ENCODE measurements around the gene LYPD5.

Gene LYPD5

GRCh38 chr19:43790587-43790986, 11.7 kb downstream of the LYPD5 start:
- Mint-ChIP-seq H3K9me3 (no peaks in the 10 kb centered on the region), H3K4me3 (no peak overlapping the region), H3K4me1 (ENCODE audit: low read depth) (no peaks in the 10 kb centered on the region), H3K27me3 (peaks cover 18% of the 10 kb centered on the region), H3K27ac (no peak overlapping the region), H3K36me3 (ENCODE audit: low read depth) (no peaks in the 10 kb centered on the region)
- no peak for DNase-seq

- Mint-ChIP-seq H3K27me3 (peaks cover 15% of the 10 kb centered on the region), H3K4me3 (no peak overlapping the region), H3K36me3 (ENCODE audit: low read depth) (no peaks in the 10 kb centered on the region), H3K9me3 (no peaks in the 10 kb centered on the region), H3K27ac (no peak overlapping the region), H3K4me1 (ENCODE audit: low read depth) (peaks cover 12% of the 10 kb centered on the region)
- no peak for DNase-seq
Observed at GRCh38 chr19:43789029-43789428, 13.2 kb downstream of the LYPD5 start.

- Mint-ChIP-seq H3K27me3 (peaks cover 10% of the 10 kb centered on the region), H3K4me3 (no peak overlapping the region), H3K27ac (no peak overlapping the region), H3K4me1 (ENCODE audit: low read depth) (peaks cover 31% of the 10 kb centered on the region), H3K36me3 (ENCODE audit: low read depth) (no peaks in the 10 kb centered on the region), H3K9me3 (peaks cover 2% of the 10 kb centered on the region)
- no peak for DNase-seq
Observed at GRCh38 chr19:43786665-43787064, 15.6 kb downstream of the LYPD5 start.

- H3K4me1 Mint-ChIP-seq (ENCODE audit: low read depth), result peaks cover 39% of the 10 kb centered on the region
- H3K27me3 Mint-ChIP-seq, result peaks cover 6% of the 10 kb centered on the region
- peak overlapping the region; percentile 88 for H3K27ac Mint-ChIP-seq
- peak; percentile 72 for DNase-seq
- H3K36me3 Mint-ChIP-seq (ENCODE audit: low read depth), result peaks cover 3% of the 10 kb centered on the region
- H3K4me3 Mint-ChIP-seq, result peak overlapping the region; percentile 65
- peaks cover 4% of the 10 kb centered on the region for H3K9me3 Mint-ChIP-seq
Observed at GRCh38 chr19:43784981-43785808, 17.1 kb downstream of the LYPD5 start.

GRCh38 chr19:43784241-43784980, 17.8 kb downstream of the LYPD5 start:
- Mint-ChIP-seq H3K4me3 (peak overlapping the region; percentile 65), H3K36me3 (ENCODE audit: low read depth) (peaks cover 10% of the 10 kb centered on the region), H3K27ac (peak overlapping the region; percentile 88), H3K4me1 (ENCODE audit: low read depth) (peaks cover 41% of the 10 kb centered on the region), H3K9me3 (peaks cover 4% of the 10 kb centered on the region), H3K27me3 (no peaks in the 10 kb centered on the region)
- peak; percentile 81 for DNase-seq

- peak overlapping the region; percentile 88 for H3K27ac Mint-ChIP-seq
- H3K4me3 Mint-ChIP-seq, result peak overlapping the region; percentile 65
- DNase-seq, result no peak
- peaks cover 18% of the 10 kb centered on the region for H3K36me3 Mint-ChIP-seq (ENCODE audit: low read depth)
- H3K27me3 Mint-ChIP-seq, result no peaks in the 10 kb centered on the region
- H3K4me1 Mint-ChIP-seq (ENCODE audit: low read depth), result peaks cover 49% of the 10 kb centered on the region
- H3K9me3 Mint-ChIP-seq, result peaks cover 4% of the 10 kb centered on the region
Observed at GRCh38 chr19:43783636-43784035, 18.6 kb downstream of the LYPD5 start.

GRCh38 chr19:43782689-43783231, 19.5 kb downstream of the LYPD5 start:
- no peak for DNase-seq
- Mint-ChIP-seq H3K4me3 (no peak overlapping the region), H3K27me3 (no peaks in the 10 kb centered on the region), H3K27ac (peak overlapping the region; percentile 19), H3K36me3 (ENCODE audit: low read depth) (peaks cover 27% of the 10 kb centered on the region), H3K4me1 (ENCODE audit: low read depth) (peaks cover 58% of the 10 kb centered on the region), H3K9me3 (peaks cover 4% of the 10 kb centered on the region)

- peak overlapping the region; percentile 8 for H3K4me3 Mint-ChIP-seq
- DNase-seq, result no peak
- H3K27ac Mint-ChIP-seq, result peak overlapping the region; percentile 95
- no peaks in the 10 kb centered on the region for H3K27me3 Mint-ChIP-seq
- peaks cover 4% of the 10 kb centered on the region for H3K9me3 Mint-ChIP-seq
- H3K36me3 Mint-ChIP-seq (ENCODE audit: low read depth), result peaks cover 29% of the 10 kb centered on the region
- H3K4me1 Mint-ChIP-seq (ENCODE audit: low read depth), result peaks cover 63% of the 10 kb centered on the region
Observed at GRCh38 chr19:43782311-43782660, 20.0 kb downstream of the LYPD5 start.

GRCh38 chr19:43781630-43782310, 20.5 kb downstream of the LYPD5 start:
- Mint-ChIP-seq H3K27me3 (no peaks in the 10 kb centered on the region), H3K27ac (peak overlapping the region; percentile 95), H3K4me3 (peak overlapping the region; percentile 87), H3K4me1 (ENCODE audit: low read depth) (peaks cover 68% of the 10 kb centered on the region), H3K36me3 (ENCODE audit: low read depth) (peaks cover 34% of the 10 kb centered on the region), H3K9me3 (peaks cover 4% of the 10 kb centered on the region)
- no peak for DNase-seq

GRCh38 chr19:43780706-43781525, 21.3 kb downstream of the LYPD5 start, which contains the start of gene KCNN4:
TSS of gene KCNN4 (minus strand) at chr19:43780973. CDS start at chr19:43780861, 112 bp downstream.
- peak; percentile 83 for DNase-seq
- no peaks in the 10 kb centered on the region for H3K27me3 Mint-ChIP-seq
- H3K4me1 Mint-ChIP-seq (ENCODE audit: low read depth), result peaks cover 76% of the 10 kb centered on the region
- H3K27ac Mint-ChIP-seq, result peak within 1 kb of the TSS; percentile 95
- peaks cover 42% of the 10 kb centered on the region for H3K36me3 Mint-ChIP-seq (ENCODE audit: low read depth)
- H3K9me3 Mint-ChIP-seq, result peaks cover 4% of the 10 kb centered on the region
- H3K4me3 Mint-ChIP-seq, result peak within 1 kb of the TSS; percentile 87

- Mint-ChIP-seq H3K4me3 (peak overlapping the region; percentile 87), H3K27me3 (no peaks in the 10 kb centered on the region), H3K9me3 (peaks cover 4% of the 10 kb centered on the region), H3K4me1 (ENCODE audit: low read depth) (peaks cover 79% of the 10 kb centered on the region), H3K27ac (peak overlapping the region; percentile 90), H3K36me3 (ENCODE audit: low read depth) (peaks cover 53% of the 10 kb centered on the region)
- peak; percentile 45 for DNase-seq
Observed at GRCh38 chr19:43779820-43780219, 22.4 kb downstream of the LYPD5 start.

GRCh38 chr19:43779147-43779819, 23.0 kb downstream of the LYPD5 start:
- peak overlapping the region; percentile 87 for H3K4me3 Mint-ChIP-seq
- DNase-seq, result no peak
- no peaks in the 10 kb centered on the region for H3K27me3 Mint-ChIP-seq
- H3K27ac Mint-ChIP-seq, result peak overlapping the region; percentile 90
- H3K4me1 Mint-ChIP-seq (ENCODE audit: low read depth), result peaks cover 74% of the 10 kb centered on the region
- peaks cover 4% of the 10 kb centered on the region for H3K9me3 Mint-ChIP-seq
- H3K36me3 Mint-ChIP-seq (ENCODE audit: low read depth), result peaks cover 56% of the 10 kb centered on the region

GRCh38 chr19:43778651-43779050, 23.6 kb downstream of the LYPD5 start:
- peaks cover 4% of the 10 kb centered on the region for H3K9me3 Mint-ChIP-seq
- H3K36me3 Mint-ChIP-seq (ENCODE audit: low read depth), result peaks cover 62% of the 10 kb centered on the region
- H3K4me3 Mint-ChIP-seq, result peak overlapping the region; percentile 87
- H3K4me1 Mint-ChIP-seq (ENCODE audit: low read depth), result peaks cover 68% of the 10 kb centered on the region
- H3K27me3 Mint-ChIP-seq, result no peaks in the 10 kb centered on the region
- no peak for DNase-seq
- peak overlapping the region; percentile 90 for H3K27ac Mint-ChIP-seq
